T-helper 17 cell (primary cell): Measurements from ENCODE around the gene GET3. TPM values are rescaled to one million over a fixed set of nuclear protein-coding genes. Genes with fewer than 3 reads are reported as not detected.

Experiments used
- ATAC-seq: fragments of 150-1000 bp; cut with Tn5 transposase; 2 replicates; pipeline ENCODE4 v1.10.0; 2021; ENCODE audit warnings: mild to moderate bottlenecking, moderate library complexity
- DNase-seq, 3 donors: peaks; one replicate each; pipeline versions ENCODE4 v3.0.0 to v3.0.0-alpha.2; 2020 to 2021
- H3K9me3 ChIP-seq: one replicate; pipeline ENCODE4 v1.7.0; 2013; ENCODE audit warnings: low read length, mild to moderate bottlenecking; ENCODE audit not compliant: control insufficient read depth, poor library complexity, severe bottlenecking
- H3K27ac Mint-ChIP-seq: one replicate; pipeline ENCODE4 v1.8.0; 2022; ENCODE audit warnings: mild to moderate bottlenecking, moderate library complexity, mixed read lengths
- H3K27me3 Mint-ChIP-seq: one replicate; pipeline ENCODE4 v1.8.0; 2022; ENCODE audit warnings: mixed read lengths
- H3K36me3 Mint-ChIP-seq: one replicate; pipeline ENCODE4 v1.8.0; 2022; ENCODE audit warnings: low read depth, mixed read lengths
- H3K4me1 Mint-ChIP-seq: one replicate; pipeline ENCODE4 v1.8.0; 2022; ENCODE audit warnings: mild to moderate bottlenecking, mixed read lengths
- H3K4me3 Mint-ChIP-seq: one replicate; pipeline ENCODE4 v1.8.0; 2022; ENCODE audit warnings: mild to moderate bottlenecking, moderate library complexity, mixed read lengths
- total RNA-seq, 4 donors: library from RNA in 2 of 4; stranded (reverse) in 2 of 4; gene quantifications; one replicate each; pipeline ENCODE4 v1.2.3 and lab custom pipeline; 2022 to 2026

Gene GET3
- total RNA-seq, 2 donors from 2014 or later: 29.8 to 32.6 TPM

DNA sequence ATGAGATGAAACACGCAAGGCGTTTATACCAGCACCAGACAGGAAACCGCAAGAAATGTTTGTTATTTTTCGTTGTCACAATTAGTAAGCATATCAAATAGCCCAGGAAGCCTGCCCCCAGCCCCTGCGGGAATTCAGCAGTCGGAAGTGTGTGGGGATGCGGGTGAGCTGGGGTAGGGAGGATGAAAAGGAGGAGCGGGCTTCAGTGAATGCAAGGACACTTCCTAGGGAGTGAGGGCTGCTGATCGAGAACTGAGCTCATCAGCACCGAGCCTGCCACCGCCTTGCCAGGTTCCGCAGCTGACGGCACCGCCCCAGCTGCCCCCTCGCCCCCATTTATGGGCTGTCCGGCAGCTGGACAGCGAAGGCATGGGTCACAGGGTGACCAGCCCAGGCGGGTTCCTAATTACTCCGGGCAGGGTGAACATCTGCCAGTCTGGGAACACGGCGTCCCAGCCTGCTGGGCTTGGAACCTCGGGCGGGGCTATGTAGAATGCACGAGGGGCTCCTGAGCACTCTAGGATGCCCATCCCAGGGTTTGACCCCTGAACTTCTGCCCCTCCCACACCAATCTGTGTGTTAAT, 12.7 kb downstream of the GET3 start:
- Mint-ChIP-seq H3K36me3 (peaks cover 9% of the 10 kb centered on the region), H3K4me3 (no peak overlapping the region), H3K4me1 (peaks cover 8% of the 10 kb centered on the region), H3K27me3 (peaks cover 29% of the 10 kb centered on the region), H3K27ac (no peak overlapping the region)
- no peaks in the 10 kb centered on the region for H3K9me3 ChIP-seq
- DNase-seq (no peak), ATAC-seq (peak; percentile 19)

DNA sequence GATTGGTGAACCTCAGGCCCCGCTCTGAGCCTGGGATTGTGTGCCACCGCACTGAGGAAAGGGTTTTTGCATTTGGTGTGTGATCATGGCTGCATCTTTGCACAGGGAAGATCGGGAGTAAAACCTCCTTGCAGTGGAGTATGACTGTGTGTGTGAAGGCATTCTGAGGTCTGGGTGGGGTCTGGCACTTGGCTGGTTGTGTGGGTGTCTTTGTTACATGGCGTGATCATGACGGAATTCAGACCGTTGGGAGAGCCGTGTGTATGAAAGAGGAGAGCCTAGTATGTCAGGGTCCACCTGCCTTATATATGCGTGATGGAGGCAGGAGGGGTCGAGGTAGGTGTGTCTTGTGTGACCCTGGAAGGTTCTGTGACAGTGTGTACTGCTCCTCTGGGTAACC, 13.6 kb downstream of the GET3 start:
- Mint-ChIP-seq H3K27ac (peak overlapping the region; percentile 72), H3K27me3 (peaks cover 33% of the 10 kb centered on the region), H3K36me3 (peaks cover 9% of the 10 kb centered on the region), H3K4me1 (peaks cover 8% of the 10 kb centered on the region), H3K4me3 (peak overlapping the region; percentile 12)
- ATAC-seq: no peak
- no peaks in the 10 kb centered on the region for H3K9me3 ChIP-seq
- no peak for DNase-seq

DNA sequence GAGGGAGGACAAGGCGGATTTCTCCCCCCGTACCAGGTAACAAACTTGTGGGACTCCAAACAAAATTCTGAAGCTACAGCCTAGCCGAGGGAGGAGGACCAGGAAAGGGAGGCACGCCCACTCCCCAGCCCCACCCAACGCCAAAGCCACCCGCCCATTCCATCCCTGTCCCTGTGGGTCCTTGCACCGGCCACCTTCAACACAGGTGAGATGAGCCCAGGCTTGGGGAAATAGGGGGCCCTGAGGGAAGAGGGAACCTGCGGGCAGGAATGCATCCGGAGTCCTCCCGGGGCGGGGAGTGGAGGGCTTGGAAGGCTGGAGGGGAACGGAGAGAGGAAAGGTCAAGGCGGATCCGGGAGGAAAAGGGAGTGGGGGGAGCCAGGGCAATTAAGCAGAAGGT, 14.3 kb downstream of the GET3 start, which contains the start of gene BEST2:
Gene BEST2, plus strand, starts transcription at position 157 of the 400 bp plus-strand sequence. CDS start 802 bp downstream, outside the sequence.
- DNase-seq (no peak), ATAC-seq (no peak)
- peaks cover 38% of the 10 kb centered on the region for H3K27me3 Mint-ChIP-seq
- peak within 1 kb of the TSS; percentile 12 for H3K4me3 Mint-ChIP-seq
- peak within 1 kb of the TSS; percentile 72 for H3K27ac Mint-ChIP-seq
- H3K9me3 ChIP-seq: no peaks in the 10 kb centered on the region
- H3K4me1 Mint-ChIP-seq: peaks cover 8% of the 10 kb centered on the region
- peaks cover 9% of the 10 kb centered on the region for H3K36me3 Mint-ChIP-seq

DNA sequence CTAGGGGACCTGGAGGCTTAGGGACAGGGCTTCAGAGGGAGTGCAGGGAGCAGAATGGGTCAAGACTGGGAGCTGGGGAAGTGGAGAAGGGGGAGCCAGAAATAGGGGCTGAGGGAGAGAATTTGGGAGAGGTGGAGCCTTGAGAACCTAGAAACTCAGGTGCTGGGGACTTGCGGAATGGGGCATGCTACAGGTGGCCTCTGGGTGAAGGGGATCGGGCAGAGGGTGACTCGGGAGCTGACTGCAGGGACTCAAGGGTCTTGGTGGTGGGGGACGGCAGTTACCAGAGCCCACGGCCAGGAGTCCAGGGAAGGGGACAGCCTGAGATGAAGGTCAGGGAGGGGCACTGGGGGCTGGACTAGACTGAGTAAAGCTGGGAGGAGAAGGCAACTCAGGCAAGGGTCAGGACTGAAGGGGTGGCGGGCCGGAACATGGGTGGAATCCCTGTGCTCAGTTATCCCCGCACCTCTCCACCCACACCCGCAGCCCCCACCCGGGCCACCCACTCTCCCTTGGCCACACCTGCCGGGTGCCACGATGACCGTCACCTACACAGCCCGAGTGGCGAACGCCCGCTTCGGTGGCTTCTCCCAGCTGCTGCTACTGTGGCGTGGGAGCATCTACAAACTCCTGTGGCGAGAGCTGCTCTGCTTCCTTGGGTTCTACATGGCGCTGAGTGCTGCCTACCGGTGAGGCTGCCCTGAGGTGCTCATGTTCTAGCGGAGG, 14.9 kb downstream of the GET3 start:
- H3K9me3 ChIP-seq: no peaks in the 10 kb centered on the region
- DNase-seq (no peak), ATAC-seq (no peak)
- H3K27ac Mint-ChIP-seq: no peak overlapping the region
- peaks cover 8% of the 10 kb centered on the region for H3K4me1 Mint-ChIP-seq
- peaks cover 9% of the 10 kb centered on the region for H3K36me3 Mint-ChIP-seq
- peaks cover 38% of the 10 kb centered on the region for H3K27me3 Mint-ChIP-seq
- no peak overlapping the region for H3K4me3 Mint-ChIP-seq

DNA sequence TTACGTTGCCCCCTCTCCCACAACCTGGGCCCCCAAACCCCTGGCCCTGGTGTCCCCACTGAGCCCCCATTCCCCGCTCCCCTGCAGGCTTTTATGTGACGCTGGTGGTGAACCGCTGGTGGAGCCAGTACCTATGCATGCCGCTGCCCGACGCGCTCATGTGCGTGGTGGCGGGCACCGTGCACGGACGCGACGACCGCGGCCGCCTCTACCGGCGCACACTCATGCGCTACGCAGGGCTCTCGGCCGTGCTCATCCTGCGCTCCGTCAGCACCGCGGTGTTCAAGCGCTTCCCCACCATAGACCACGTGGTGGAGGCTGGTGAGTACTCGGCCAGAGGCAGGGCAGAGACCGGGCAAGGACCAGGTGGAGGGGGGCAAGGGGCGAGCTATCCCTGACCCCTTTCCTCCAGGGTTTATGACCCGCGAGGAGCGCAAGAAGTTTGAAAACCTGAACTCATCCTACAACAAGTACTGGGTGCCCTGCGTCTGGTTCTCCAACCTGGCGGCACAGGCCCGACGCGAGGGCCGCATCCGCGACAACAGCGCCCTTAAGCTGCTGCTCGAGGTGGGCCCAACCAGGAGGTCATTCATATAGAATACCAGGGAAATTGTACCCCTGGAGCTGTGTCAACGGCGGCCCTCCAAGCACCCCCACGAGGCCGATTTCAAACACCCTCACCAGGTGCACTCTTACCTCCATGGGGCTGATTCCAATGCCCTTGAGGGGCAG, 17.3 kb downstream of the GET3 start:
- H3K27me3 Mint-ChIP-seq: peaks cover 36% of the 10 kb centered on the region
- DNase-seq: no peak
- no peak for ATAC-seq
- H3K4me1 Mint-ChIP-seq: peaks cover 8% of the 10 kb centered on the region
- H3K36me3 Mint-ChIP-seq: no peaks in the 10 kb centered on the region
- no peak overlapping the region for H3K27ac Mint-ChIP-seq
- H3K9me3 ChIP-seq: no peaks in the 10 kb centered on the region
- no peak overlapping the region for H3K4me3 Mint-ChIP-seq

DNA sequence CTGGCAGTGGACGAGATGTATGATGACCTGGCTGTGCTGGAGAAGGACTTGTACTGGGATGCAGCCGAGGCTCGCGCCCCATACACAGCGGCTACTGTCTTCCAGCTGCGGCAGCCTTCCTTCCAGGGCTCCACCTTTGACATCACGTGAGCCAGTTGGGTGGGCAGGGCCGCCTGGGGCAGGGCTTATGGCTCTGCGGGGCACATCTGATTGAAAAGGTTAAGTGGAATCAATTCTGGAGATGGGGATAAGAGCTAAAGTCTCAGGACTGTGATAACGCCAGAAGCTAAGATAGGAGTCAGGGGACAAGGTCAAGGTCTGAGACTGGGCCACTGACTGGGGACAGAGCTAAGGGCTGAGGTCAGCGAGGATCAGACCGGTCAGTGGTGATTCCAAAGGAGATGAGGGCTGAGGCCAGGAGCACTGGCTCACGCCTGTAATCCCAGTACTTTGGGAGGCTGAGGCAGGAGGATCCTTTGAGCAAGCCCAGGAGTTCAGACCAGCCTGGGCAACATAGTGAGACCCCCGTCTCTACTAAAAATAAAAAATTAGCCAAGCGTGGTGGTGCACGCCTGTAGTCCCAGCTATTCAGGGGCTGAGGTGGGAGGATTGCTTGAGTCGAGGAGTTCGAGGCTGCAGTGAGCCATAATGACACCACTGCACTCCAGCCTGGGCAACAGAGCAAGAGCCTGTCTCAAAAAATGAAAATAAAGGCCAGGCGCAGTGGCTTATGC, 19.0 kb downstream of the GET3 start:
- Mint-ChIP-seq H3K27ac (no peak overlapping the region), H3K36me3 (no peaks in the 10 kb centered on the region), H3K4me3 (no peak overlapping the region), H3K27me3 (peaks cover 25% of the 10 kb centered on the region), H3K4me1 (peaks cover 6% of the 10 kb centered on the region)
- ATAC-seq: no peak
- DNase-seq: no peak
- H3K9me3 ChIP-seq: no peaks in the 10 kb centered on the region

DNA sequence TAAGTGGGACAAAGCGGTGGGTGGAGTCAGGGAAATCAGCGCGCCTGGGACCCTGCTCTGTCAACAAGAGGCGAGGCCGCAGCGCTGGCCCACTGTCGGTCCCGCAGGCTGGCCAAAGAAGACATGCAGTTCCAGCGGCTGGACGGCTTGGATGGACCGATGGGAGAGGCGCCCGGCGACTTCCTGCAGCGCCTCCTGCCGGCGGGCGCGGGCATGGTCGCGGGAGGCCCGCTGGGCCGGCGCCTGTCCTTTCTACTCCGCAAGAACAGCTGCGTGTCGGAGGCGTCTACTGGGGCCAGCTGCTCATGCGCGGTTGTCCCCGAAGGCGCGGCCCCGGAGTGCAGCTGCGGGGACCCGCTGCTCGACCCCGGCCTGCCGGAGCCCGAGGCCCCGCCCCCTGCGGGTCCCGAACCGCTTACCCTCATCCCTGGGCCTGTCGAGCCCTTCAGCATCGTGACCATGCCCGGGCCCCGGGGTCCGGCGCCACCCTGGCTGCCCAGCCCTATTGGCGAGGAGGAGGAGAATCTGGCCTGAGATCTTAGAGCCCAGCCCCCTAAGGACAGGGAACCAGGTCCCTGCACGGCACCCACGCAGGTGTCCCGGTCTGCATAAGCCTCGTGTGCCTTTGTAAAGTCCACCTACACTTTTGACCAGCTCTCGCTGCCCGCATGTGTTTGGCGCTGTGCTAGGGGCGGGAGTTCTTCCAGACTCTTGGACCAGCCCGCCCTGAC, 20.4 kb downstream of the GET3 start:
- H3K4me3 Mint-ChIP-seq: no peak overlapping the region
- DNase-seq: peak; percentile 55 to 61 (median 59)
- H3K9me3 ChIP-seq: no peaks in the 10 kb centered on the region
- H3K27me3 Mint-ChIP-seq: peaks cover 25% of the 10 kb centered on the region
- no peaks in the 10 kb centered on the region for H3K36me3 Mint-ChIP-seq
- H3K27ac Mint-ChIP-seq: no peak overlapping the region
- ATAC-seq: peak; percentile 82
- peaks cover 6% of the 10 kb centered on the region for H3K4me1 Mint-ChIP-seq

DNA sequence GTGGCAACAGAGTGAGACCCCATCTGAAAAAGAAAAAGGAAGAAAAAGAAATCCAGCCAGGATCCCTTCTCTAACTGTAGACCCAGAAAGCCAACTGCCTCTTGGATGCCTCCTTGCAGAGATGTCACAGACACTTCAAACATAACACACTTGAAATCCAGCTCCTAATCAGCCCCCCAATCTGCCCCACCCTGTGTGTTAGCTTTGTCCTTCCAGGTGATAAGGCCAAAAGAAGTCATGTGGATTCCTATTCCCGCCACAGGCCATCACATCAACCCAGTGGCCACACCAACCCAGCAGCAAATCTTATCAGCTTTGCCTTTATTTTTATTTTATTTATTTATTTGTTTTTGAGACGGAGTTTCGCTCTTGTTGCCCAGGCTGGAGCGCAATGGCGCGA, 22.4 kb downstream of the GET3 start:
- H3K9me3 ChIP-seq: no peaks in the 10 kb centered on the region
- no peak overlapping the region for H3K4me3 Mint-ChIP-seq
- H3K4me1 Mint-ChIP-seq: peaks cover 4% of the 10 kb centered on the region
- no peak overlapping the region for H3K27ac Mint-ChIP-seq
- H3K36me3 Mint-ChIP-seq: no peaks in the 10 kb centered on the region
- ATAC-seq (no peak), DNase-seq (no peak)
- H3K27me3 Mint-ChIP-seq: peaks cover 12% of the 10 kb centered on the region

DNA sequence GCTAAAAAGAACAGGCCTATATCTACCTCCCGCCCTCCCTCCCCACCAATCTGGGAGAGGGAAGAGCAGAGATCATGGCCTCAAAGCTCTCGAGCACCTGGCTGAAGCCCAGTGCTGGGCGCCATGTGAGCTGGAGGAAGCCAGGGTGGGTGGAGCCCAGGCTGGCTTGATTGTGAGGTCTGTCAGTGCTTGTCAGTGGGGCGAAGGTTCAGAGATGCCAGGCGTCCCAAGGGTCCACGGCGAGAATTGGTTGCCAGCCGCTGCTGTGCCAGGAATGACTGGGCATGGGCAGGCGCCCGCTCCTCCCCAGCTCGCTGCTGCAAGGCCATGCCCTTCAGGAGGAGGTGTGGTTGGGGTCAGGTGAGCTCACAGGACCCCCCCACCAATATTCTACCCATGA, 25.8 kb downstream of the GET3 start:
- no peaks in the 10 kb centered on the region for H3K9me3 ChIP-seq
- Mint-ChIP-seq H3K27ac (no peak overlapping the region), H3K4me1 (peaks cover 9% of the 10 kb centered on the region), H3K36me3 (no peaks in the 10 kb centered on the region), H3K4me3 (no peak overlapping the region), H3K27me3 (no peaks in the 10 kb centered on the region)
- DNase-seq: no peak
- no peak for ATAC-seq

DNA sequence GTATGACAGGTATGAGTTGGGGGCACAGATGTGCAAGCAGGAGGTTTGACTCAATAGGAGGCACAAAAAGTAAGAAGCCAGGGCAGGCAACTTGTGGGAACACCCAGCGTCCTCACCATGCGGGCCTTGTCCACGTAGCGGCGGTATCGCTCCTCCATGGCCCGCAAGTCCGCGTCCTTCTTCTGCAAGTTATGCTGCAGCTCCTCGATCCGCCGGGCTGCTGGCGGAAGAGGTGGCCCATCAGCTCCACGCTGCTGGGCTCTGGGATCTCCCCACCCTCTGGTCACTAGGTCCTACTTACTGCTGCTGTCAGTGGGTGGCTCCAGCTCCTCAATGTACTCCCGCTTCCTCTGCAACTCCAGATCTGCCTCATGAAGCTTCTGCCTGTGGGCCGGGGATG, 27.4 kb downstream of the GET3 start:
- no peaks in the 10 kb centered on the region for H3K9me3 ChIP-seq
- DNase-seq (no peak), ATAC-seq (no peak)
- Mint-ChIP-seq H3K4me1 (peaks cover 9% of the 10 kb centered on the region), H3K27ac (no peak overlapping the region), H3K36me3 (no peaks in the 10 kb centered on the region), H3K4me3 (no peak overlapping the region), H3K27me3 (no peaks in the 10 kb centered on the region)

DNA sequence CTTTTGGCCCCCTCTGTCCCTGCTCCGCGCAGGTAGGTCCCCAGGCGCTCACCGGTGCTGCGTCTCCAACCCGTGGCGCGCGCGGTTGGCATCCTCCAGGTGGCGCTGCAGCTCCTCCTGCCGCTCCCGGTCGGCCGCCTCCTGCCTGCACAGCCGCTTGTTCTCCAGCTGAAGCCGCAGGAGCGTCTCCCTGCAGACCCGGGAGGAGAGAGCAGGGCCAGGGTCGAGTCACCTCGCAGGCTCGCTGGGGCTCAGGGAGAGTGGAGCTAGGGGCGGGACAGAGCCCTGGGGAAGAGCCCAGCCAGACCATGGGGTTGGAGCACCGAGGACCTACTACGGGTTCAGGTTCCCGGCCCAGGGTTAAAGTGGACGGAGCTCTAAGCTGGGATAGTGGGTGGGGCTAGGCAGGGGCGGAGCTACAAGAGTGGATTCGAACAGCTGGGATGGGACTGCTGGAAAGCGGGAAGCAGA, 28.8 kb downstream of the GET3 start:
- H3K27ac Mint-ChIP-seq: peak overlapping the region; percentile 21
- H3K4me3 Mint-ChIP-seq: peak overlapping the region; percentile 36
- peaks cover 7% of the 10 kb centered on the region for H3K4me1 Mint-ChIP-seq
- no peaks in the 10 kb centered on the region for H3K27me3 Mint-ChIP-seq
- peak; percentile 79 for ATAC-seq
- H3K36me3 Mint-ChIP-seq: no peaks in the 10 kb centered on the region
- H3K9me3 ChIP-seq: no peaks in the 10 kb centered on the region
- peak; percentile 61 to 85 (median 79) for DNase-seq

DNA sequence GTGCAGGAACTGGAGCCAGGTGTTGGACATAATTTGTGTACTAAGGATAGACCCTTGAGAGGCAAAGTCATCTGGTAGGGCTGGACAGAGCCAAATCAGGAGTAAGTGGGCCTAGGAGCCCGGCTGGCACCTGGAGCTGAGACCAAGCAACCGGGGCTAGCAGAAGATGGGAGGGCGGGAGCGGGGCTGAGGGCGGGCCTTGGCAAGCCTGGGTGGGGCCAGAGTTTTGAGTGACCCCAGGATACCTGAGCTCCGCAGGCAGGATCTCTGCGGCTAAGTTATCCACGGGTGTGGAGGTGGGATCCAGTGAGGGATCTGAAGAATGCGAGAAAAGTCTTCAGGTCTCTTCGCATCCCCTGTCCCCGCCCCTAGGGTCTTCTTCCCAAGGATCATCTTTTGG, 29.9 kb downstream of the GET3 start:
- H3K27ac Mint-ChIP-seq: no peak overlapping the region
- H3K9me3 ChIP-seq: no peaks in the 10 kb centered on the region
- H3K36me3 Mint-ChIP-seq: no peaks in the 10 kb centered on the region
- DNase-seq (no peak), ATAC-seq (no peak)
- H3K4me1 Mint-ChIP-seq: peaks cover 7% of the 10 kb centered on the region
- H3K4me3 Mint-ChIP-seq: no peak overlapping the region
- no peaks in the 10 kb centered on the region for H3K27me3 Mint-ChIP-seq
